ENCODE measurements around the gene CYP27A1.

DNA sequence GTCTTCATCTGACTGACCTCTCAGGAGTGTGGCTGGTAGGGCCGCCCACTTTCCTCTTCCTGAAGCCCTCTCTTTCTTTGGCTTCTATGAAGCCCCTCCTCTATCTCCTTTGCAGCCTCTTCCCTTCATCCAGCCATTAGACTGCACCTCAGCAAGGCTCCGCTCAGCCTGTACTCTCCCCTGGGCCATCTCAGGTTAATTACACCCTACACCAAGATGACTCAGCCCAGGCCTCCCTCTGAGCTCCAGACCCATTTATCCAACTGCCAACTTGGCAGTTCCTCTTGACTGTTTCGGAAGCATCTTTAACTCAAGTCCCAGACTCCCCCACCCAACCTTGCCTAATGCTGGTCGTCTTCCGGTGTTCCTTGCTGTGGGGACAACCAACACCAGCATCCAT, 71.8 kb downstream of the CYP27A1 start:
- TF ChIP-seq, protein P1, sequence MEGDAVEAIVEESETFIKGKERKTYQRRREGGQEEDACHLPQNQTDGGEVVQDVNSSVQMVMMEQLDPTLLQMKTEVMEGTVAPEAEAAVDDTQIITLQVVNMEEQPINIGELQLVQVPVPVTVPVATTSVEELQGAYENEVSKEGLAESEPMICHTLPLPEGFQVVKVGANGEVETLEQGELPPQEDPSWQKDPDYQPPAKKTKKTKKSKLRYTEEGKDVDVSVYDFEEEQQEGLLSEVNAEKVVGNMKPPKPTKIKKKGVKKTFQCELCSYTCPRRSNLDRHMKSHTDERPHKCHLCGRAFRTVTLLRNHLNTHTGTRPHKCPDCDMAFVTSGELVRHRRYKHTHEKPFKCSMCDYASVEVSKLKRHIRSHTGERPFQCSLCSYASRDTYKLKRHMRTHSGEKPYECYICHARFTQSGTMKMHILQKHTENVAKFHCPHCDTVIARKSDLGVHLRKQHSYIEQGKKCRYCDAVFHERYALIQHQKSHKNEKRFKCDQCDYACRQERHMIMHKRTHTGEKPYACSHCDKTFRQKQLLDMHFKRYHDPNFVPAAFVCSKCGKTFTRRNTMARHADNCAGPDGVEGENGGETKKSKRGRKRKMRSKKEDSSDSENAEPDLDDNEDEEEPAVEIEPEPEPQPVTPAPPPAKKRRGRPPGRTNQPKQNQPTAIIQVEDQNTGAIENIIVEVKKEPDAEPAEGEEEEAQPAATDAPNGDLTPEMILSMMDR (IDR thresholded peaks at IDR 0.05): no peak
- no peak for TF ChIP-seq POLR2A (IDR thresholded peaks at IDR 0.05)
